COLO829 (cell line): ENCODE results near the gene PRRT1.
"Not testable (repeated sequence)": the region's sequence is repeated elsewhere in the genome, so short reads cannot be mapped to it uniquely, and the experiment has no call there.

Source experiments
- DNase-seq: peaks from one replicate; pipeline ENCODE4 v3.0.0; 2012; ENCODE audit warnings: low spot score

PRRT1 gene

DNA sequence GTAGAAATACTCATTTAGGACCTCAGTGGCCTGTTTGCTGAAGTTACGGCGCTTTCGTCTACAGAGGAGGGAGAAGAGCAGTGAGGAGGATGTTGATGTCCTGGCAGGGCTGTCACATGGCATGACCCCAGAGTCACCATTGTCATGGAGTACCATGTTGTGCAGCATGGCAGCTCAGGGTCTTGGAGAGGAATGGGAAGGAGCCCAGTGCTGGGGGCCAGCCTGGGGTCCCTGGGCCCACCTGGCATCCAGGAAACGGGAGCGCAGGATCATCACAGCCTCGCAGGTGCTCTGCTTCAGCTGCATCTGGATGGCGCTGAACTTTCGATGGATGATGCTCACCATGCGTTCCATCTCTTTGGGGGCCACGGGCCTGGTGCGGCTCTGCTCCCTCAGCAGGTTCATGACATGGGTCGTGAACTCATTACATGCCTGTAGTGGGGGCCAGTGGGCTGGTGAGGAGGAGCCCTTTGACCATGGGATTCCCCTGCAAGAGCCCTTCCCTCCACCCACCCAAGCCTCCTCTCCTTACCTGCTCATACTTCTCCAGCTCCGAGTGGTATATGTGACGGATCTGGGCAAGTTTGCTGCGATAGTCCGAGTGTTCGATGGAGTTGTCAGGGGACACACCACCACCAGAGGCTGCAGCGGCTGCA, 36.1 kb upstream of the PRRT1 start:
- not testable (repeated sequence) for DNase-seq

DNA sequence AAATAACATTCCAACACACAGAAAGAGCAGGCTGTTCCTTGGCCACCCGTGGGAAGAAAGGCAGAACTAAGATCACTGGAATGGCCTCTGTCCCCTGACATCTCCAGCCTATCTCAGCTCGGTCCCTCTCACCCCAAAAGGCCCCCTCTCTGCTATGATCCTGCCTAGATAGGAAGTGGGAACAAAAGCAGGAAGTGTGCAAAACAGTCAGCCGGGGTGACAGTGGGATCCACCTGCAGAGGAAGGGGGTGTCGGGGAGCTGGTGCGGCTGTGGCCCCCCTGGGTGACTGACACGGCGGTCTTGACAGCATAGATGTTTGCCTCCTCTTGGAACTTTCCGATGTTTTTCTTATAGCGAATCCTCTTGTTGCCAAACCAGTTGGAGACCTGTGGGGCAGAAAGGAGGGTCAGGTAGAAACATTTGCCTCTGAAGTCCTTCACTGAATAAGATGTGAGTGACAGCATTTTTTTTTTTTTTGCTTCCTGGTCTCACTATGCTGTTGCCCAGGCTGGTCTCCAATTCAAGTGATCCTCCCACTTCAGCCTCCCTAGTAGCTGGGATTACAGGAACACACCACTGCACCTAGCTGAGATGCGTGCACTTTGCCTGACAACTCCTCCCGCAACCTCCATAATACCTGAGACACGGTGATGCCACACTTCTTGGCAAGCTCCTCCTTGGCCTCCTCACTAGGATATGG, 35.4 kb upstream of the PRRT1 start:
- DNase-seq, result no peak

DNA sequence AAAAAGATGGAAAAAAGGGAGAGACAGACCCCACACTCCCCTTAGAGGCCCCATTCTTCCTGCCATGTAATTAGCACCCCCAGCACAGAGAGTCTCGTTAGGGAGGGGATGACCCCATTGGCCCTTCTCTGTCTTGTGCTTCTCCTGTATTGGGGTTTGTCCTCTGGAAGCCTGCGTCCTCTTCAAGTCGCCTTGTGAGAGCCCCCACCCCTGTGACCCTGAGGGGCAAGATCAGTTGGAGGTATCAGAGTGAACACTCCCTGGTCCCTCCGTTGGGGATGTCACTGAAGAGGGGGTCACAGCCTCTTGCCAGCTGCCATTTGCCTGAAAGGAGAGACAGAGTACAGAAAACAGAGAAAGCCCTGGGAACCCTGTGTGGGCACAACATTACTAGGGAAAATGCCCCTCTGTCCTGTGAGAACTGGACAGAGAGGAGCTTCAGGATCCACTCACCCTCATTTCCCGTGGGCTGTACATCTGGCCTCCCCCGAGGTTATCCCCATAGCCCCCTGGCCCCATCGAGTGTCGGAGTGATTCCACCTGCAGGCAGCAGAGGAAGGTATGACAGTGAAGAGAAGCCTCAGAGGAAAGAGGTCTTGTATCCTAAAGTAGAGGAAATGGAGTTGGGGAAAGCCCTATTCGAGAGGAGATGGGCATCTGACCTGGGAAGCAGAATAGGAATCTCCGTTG, 34.6 kb upstream of the PRRT1 start:
- not testable (repeated sequence) for DNase-seq

DNA sequence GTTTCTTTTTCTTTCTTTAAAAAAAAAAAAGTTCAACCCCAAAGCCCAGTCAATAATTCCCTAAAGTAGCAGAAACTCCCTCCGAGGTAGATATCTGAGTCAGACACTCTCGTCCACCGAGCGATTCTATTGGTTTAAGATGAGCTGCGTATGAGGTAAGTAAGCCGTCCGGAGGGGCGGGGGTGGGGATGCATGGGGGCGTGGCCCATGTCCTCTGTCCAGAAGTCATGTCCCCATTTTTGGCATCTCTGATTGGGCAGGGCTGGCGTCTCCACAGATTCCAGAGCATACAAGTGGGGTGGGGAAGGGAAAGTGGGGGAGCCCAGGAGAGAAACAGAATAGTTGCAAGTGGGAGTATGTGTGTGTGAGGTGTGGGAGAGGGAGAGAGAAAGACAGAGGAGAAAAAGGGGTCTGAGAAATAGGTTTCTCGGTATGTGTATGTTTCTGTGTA, 34.0 kb upstream of the PRRT1 start:
- DNase-seq, result peak; percentile 78

DNA sequence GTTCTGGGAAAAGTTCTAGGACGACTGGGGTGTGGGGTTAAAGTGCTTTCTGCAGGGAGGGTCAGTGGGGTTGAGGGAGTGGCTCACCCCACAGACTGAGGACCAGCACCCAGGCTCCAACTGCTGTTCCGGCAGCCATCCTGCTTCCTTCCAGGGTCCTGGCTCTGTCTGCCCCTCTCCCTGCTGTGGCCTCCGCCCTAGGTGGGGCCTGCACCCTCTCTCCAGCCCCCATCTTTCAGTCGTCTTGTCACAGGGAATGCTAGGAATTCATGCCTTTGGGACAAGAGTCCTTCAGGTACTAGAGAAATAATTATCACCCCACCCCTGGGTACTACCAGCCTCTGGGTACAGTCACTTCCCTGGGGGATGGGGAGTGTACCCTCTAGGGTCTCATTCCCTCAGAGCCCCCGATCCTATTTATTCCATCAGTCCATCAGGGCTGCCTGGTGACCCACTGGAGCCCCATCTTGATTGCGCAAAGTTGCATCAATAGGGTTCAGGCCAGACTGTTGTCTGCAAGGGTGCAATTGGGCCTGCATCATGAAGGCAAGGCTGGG, 32.4 kb upstream of the PRRT1 start, which contains the start of gene AGER:
Gene AGER (minus strand): TSS at position 170 of the 557 bp plus-strand sequence. CDS start 31 bp downstream, at position 139.
- no peak for DNase-seq

DNA sequence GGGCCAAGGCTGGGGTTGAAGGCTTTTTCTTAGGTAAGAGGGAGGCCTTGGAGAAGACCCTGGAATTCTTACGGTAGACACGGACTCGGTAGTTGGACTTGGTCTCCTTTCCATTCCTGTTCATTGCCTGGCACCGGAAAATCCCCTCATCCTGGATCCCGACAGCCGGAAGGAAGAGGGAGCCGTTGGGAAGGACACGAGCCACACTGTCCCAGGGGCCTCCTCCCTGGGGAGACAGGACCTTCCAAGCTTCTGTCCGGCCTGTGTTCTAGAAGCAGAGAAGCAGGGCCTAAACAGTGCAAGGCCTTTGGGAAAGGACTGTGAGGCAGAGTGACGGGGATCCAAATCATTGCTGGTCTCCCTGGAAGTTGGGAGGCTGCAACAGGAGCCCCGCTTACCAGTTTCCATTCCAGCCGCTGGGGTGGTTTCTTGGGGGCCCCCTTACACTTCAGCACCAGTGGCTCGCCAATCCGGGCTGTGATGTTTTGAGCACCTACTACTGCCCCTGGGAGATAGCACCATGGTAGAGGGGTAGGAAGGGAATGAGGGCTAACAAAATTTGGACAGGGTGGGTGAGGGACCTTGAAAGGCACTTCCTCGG, 31.8 kb upstream of the PRRT1 start:
- no peak for DNase-seq

DNA sequence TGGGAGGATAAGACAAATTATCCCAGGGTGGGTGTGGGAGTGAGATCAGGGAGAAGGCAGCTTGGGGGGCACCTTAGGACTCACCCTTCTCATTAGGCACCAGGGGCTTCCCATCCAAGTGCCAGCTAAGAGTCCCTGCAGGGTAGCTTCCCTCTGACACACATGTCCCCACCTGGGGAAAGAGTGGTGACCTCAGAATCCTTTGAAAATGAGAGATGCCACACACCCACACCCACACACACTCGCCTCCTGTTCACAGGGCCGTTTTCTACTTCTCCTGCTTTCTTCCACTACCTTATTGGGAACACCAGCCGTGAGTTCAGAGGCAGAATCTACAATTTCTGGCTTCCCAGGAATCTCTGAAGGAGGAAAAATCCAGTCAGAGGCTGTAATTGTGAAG, 31.3 kb upstream of the PRRT1 start:
- DNase-seq, result no peak

DNA sequence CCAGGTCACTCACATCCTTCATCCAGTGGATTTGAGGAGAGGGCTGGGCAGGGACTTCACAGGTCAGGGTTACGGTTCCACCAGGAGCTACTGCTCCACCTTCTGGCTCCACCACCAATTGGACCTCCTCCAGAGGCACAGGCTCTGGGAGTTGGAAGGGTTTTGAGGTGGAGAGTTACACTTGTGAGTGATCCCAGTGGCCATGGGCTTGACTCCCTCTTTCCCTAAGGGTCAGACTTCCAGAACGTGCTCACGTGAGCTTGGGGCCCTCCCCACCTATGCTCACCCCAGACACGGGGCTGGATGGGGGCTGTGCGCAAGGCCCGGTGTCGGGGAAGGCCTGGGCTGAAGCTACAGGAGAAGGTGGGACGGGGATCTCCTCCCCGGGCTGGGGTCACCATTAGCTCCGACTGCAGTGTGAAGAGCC, 30.8 kb upstream of the PRRT1 start:
- DNase-seq, result no peak

DNA sequence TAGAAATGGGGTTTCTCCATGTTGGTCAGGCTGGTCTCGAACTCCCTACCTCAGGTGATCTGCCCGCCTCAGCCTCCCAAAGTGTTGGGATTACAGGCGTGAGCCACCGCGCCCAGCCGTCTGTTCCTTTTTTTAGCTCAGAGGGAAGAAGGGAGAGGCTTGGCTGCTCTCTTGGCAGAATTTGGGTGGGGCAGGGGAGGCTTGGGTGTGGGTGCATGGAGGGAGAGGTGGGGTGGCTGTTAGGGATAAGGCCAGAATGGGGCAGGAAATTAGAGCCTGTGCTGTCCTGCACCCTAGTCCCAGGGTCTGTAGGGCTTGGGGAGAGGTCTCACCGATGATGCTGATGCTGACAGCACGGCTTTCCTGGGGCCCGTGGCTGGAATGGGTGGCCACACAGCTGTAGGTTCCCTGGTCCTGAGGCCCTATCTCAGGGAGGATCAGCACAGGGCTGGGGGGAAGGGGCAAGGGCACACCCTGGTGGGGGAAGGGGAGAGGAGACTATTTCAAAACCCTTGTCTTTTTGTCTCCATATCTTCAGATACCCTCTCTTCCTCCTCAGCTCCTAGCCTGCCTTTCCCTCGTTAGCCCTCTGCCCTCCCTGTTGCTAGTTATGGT, 30.3 kb upstream of the PRRT1 start:
- DNase-seq, result no peak

DNA sequence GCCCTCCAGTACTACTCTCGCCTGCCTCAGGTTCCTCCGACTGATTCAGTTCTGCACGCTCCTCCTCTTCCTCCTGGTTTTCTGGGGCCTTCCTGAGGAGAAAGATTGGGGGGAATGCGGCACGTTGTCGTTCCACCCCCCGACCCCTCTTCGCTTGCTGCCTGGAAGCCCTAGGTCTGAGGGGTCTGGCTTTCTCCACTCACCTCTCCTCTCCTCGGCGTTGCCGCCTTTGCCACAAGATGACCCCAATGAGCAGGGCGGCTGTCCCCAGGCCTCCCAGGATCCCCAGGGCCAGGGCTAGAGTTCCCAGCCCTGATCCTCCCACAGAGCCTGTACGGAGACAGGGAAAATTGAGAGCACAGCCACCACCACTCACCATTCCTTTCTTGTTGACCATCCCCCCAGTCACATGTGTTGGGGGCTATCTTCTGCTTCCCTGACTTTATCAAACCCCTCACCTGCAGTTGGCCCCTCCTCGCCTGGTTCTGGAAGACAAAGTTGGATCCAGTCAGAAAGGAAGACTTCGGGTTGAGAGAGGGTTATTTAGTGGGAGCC, 29.5 kb upstream of the PRRT1 start:
- no peak for DNase-seq

DNA sequence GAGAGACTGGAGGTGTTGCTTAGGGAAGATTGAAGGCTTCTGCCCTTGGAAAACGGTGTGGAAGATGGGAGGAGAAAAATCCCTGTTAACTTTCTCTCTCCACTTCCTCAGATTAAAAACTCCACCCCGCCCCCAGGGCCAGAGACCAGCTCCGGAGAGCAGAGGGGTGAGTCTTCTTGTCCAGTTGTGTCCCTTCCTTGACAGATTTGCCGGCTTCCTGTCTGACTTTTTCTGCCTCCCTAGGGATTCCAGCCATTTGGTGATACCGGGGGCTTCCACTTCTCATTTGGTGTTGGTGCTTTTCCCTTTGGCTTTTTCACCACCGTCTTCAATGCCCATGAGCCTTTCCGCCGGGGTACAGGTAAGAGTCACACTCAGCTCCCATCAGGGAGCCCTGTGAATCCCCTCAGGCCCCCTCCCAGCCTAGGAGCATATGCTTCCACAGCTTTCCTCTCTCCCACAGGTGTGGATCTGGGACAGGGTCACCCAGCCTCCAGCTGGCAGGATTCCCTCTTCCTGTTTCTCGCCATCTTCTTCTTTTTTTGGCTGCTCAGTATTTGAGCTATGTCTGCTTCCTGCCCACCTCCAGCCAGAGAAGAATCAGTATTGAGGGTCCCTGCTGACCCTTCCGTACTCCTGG, 28.1 kb upstream of the PRRT1 start:
- no peak for DNase-seq

DNA sequence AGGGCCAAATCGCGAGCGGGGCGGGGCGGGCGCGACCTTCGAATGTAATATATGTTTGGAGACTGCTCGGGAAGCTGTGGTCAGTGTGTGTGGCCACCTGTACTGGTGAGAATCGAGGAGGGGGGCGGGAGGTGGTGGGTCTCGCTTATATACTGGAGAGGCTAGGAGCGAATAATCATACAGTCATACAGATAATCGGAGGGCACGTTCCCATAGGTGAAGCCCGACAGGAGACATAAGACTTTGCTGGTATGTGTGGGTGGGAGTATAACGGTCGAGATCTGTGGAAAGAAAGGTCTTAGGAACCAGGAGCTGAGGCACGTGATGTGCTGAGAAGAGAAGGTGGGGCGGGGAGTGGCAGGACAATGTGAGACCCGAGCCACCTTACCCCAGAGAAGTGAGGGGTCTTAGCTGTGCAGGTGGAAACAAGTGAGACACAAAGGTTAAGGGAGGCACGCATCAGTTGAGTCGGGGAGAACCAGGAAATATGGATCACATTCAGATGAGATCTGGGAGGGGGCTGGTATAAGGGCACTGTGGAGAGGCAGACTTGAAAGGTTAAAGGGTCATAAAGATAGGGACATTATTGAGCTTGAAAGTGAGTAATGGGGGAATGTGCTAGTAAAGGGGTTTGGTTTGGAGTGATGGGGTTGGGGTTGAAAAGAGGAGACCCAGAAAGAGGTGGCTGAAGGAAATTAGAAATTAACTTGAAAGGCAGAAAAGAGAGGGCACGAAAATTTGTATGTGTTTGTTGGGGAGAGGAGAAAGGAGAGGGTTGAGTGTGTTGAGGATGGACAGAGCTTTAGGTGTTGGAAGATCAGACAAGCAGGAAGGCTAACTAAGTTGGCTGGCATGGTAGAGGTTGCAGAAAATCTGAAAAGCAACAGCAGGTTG, 27.1 kb upstream of the PRRT1 start:
- DNase-seq, result no peak

DNA sequence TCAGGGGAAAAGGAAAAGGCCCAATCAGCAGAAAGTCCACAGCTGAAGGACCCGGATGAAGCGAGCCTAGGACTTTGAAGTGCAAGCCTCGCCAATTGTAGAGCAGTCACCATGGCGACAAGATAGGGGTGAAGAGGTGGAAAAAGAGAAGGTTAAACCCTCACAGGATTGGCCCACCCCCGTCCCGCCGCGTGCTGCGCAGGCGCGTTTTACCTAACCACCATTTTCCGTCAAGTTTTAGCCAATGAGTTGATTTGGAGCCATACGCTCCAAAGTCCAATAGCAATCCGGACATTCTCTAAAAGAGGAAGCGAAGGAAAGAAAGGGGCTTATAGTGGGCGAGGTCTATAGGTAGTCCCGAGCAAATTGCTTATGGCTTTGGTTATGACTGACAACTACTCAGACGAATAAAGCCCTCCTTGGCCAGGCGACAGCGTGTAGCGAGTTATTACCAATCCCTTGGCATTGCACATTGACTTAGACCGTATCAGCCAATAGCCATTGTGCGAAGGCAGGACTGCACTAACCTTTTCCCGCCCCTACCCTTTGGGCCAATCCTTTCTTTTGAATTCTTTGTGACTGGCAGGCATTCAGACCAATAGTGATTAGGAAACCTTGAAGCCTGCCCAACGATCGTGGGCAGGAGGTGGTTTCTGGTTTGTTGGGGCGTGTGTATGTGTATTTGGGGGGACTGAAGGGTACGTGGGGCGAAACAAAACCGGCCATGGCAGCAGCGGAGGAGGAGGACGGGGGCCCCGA, 26.2 kb upstream of the PRRT1 start, which contains the start of gene RNF5:
Gene RNF5 (plus strand): TSS at position 618 of the 759 bp plus-strand sequence. CDS start 107 bp downstream, at position 725.
- peak; percentile 99 for DNase-seq

DNA sequence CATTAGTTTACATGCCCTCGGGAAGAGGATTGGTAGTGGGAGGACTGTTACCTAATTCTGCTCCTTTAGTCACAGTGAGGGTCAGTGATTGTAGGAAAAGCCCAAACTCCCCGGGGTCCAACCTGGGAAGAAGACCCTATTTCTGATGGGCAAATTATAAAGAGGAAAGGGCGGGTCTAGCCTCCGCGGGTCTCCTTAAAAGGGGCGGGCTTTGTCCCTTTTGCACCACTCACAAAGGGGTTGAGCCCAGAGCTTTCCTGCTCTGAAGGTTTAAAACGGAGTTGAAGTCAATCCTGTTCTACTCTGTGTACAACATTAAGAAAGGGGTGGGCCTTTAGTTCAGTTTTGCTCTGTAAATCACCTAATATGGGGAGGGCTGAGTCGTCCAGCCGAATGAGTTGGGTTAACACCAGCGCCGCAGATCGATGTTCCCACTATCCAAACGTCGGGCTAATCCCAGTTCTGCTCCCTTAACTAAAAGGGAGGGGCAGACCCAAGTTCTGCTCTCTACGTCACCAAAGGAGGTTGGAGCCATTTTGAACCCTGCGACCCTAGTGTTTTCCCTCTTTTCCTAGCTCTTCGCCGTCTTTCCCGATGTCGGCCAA, 25.5 kb upstream of the PRRT1 start:
- DNase-seq, result no peak

DNA sequence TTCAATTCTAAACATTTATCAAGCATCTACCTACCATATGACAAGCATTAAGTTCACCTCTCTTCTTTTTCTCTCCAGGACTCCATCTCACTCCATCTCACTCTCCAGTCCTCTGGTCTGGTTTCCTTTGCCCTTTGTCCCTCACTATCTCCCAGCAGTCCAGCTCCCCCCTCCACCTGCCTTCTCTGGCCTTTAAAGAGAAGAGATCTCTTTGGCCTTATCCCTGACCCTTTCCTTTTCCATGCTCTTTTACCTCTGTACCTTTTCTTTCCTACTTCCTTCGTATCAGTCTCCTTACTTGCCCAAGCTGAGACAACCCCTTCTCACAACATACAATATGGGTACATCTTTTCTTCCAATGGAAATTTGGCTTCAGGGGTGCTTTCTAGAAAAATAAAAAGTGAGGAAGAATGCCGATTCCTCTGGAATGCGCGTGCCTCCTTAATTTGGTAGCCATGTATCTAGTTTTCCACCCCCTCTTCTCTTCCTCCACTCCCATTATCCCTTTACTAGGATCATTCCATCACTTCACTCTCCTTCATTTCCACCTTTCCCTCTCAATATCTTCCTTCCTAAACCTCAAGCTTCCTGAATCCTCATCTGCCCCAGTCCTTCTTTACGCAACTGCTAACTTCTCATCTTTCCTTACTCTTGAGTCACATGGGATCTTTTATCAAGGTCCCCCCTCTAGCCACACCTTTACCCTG, 24.9 kb upstream of the PRRT1 start:
- DNase-seq, result no peak

DNA sequence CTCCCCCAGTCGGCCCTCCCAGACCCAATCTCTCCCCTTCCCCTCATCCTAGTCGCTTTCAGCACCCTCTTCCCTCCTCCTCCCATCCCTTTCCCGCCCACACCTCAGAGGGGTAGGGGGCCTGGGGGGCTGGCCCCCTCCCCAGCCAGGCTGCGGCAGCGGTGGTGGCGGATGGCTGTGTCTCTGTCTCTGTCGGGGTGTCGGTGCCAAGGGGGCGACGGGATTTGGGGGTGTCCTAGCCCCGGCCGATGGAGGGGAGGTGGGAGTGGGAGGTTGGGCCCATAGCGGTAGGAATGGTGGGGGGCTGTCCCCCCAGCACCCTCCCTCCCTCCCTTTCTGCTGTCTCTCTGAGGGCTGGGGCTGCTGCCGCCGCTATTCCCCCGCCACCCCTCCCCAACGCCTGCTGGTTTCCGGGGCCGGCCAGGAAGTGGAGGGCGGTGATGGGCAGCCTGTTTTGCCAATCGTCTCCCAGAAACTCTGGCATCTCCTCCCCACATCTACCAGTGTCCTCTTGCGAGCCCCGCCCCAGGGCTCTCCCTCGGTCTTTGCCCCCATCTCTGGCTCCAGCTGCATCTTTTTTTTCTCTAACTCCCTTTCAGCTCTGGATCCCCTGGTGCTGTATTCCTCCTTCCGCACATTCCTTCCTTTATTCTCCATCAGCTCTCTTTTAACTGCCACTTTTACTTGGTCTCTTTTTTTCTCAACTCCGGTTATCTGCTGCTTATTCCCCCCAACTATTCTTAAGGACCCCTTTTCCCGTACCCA, 24.2 kb upstream of the PRRT1 start, which contains the start of gene AGPAT1:
Gene AGPAT1 (minus strand): TSS at position 374 of the 765 bp plus-strand sequence. CDS start 4,588 bp downstream, outside the sequence.
- DNase-seq, result peak; percentile 96

DNA sequence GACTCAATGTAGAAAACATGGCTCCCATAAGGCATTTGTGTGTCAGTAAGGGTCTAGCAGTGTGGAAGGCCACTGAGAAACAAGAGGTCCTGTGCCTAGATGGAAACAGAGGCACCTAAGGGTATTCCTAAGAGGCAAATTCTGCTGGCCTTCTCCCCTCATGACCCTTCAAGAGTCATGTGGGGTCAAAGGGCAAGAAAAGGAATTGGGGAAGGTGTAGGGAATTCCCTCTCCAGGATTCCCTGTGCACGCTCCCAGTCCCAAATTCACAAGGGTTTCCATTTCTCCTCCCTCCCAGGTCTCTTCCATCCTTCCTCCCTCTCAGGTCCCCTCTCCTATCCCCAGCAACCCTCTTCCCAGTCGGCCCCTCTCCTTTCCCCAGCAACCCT, 23.6 kb upstream of the PRRT1 start:
- DNase-seq, result no peak
